Lower leg skin (tissue), 4 donors: ENCODE measurements around the gene ZNF746. TPM values are rescaled to one million over a fixed set of nuclear protein-coding genes. Genes with fewer than 3 reads are reported as not detected.

Experiments
- DNase-seq, 2 donors: peaks; one replicate each; pipeline ENCODE4 v3.0.0-alpha.2; 2019; ENCODE audit warnings: low spot score in 2 of 2
- H3K4me3 ChIP-seq: fragments of 200-600 bp; sonication (generic); 2 replicates; pipeline ENCODE4 v1.5.1; 2017; ENCODE audit warnings: mild to moderate bottlenecking, low read depth; ENCODE audit not compliant: poor library complexity, severe bottlenecking
- CTCF ChIP-seq, 3 donors: fragments of 450-650 bp; IDR thresholded peaks; one replicate each; pipeline ENCODE4 v1.5.1; 2016; ENCODE audit warnings: antibody characterized with exemption in 3 of 3, mild to moderate bottlenecking in 3 of 3, moderate library complexity in 2 of 3
- POLR2A ChIP-seq, 2 donors: fragments of 450-650 bp; IDR thresholded peaks; one replicate each; pipeline ENCODE4 v1.6.1; 2016 to 2017; ENCODE audit warnings: antibody characterized with exemption in 2 of 2, mild to moderate bottlenecking in 1 of 2, moderate library complexity in 1 of 2
- WGBS, 2 donors: methylation state at CpG; one replicate each; pipeline ENCODE4 v1.1.5; 2018; 5-methylcytosine and 5-hydroxymethylcytosine counted together
- intact Hi-C: fragments of 100-400 bp; cut with DNase I; formaldehyde crosslinking; loops from one replicate; pipeline ENCODE4 v1.15.0; 2023; ENCODE audit warnings: low total_unique reads
- total RNA-seq, 4 donors: library from RNA; depleted of rRNA; stranded (reverse); fragments of >200 nt; gene quantifications; one replicate each; pipeline ENCODE4 v1.1.0, GENCODE V29; 2016

The ZNF746 gene
- total RNA-seq, 4 donors from 2014 or later = 21.6 to 26.3 (median 23.8) TPM

GRCh38 chr7:149460493-149461277, 36.9 kb downstream of the ZNF746 start, which contains the start of gene ZNF777:
TSS of gene ZNF777 (minus strand) at chr7:149461062. CDS start at chr7:149456022, 5,040 bp downstream.
- intact Hi-C loops = no loop called here
- WGBS, 2 donors = 0 to 1% methylated on average over 32 to 34 of the region's 64 CpGs
- peak; percentile 85 to 96 for DNase-seq
- TF ChIP-seq POLR2A (IDR thresholded peaks at IDR 0.05) (no peak), CTCF (IDR thresholded peaks at IDR 0.05) (no peak)
- H3K4me3 ChIP-seq = peak within 1 kb of the TSS; percentile 68

GRCh38 chr7:149459540-149460452, 37.8 kb downstream of the ZNF746 start:
- intact Hi-C loops = no loop called here
- H3K4me3 ChIP-seq = peak overlapping the region; percentile 68
- 0 to 2% methylated on average over 10 to 19 of the region's 145 CpGs for WGBS, 2 donors
- DNase-seq = no peak
- no peak for TF ChIP-seq POLR2A (IDR thresholded peaks at IDR 0.05)
- no peak for TF ChIP-seq CTCF (IDR thresholded peaks at IDR 0.05)

GRCh38 chr7:149459201-149459539, 38.4 kb downstream of the ZNF746 start:
- WGBS, 2 donors = 18 to 24% methylated on average over 9 to 12 of the region's 17 CpGs
- intact Hi-C loops = no loop called here
- TF ChIP-seq CTCF (IDR thresholded peaks at IDR 0.05) (no peak), POLR2A (IDR thresholded peaks at IDR 0.05) (no peak)
- DNase-seq = no peak
- peak overlapping the region; percentile 40 for H3K4me3 ChIP-seq

- H3K4me3 ChIP-seq = no peak overlapping the region
- intact Hi-C loops = no loop called here
- TF ChIP-seq CTCF (IDR thresholded peaks at IDR 0.05) (no peak), POLR2A (IDR thresholded peaks at IDR 0.05) (no peak)
- peak in 1 of 2 donors; percentile 39 for DNase-seq
- 85 to 88% methylated on average over 3 of the region's 3 CpGs for WGBS, 2 donors
These were observed 39.4 kb downstream of the ZNF746 start for GRCh38 chr7:149458235-149458634.

- no peak overlapping the region for H3K4me3 ChIP-seq
- TF ChIP-seq POLR2A (IDR thresholded peaks at IDR 0.05) = no peak
- no peak for TF ChIP-seq CTCF (IDR thresholded peaks at IDR 0.05)
- DNase-seq = peak in 1 of 2 donors; percentile 48
- 79 to 92% methylated on average over 1 of the region's 1 CpG for WGBS, 2 donors
- intact Hi-C loops = no loop called here
These were observed 39.8 kb downstream of the ZNF746 start for GRCh38 chr7:149457766-149458165.
